ENCODE measurements around the gene TMEM181. TPM values are rescaled to one million over a fixed set of nuclear protein-coding genes. Genes with fewer than 3 reads are reported as not detected.

TMEM181 gene
- total RNA-seq, 1 donor from 2014 or later: 28.4 TPM

DNA sequence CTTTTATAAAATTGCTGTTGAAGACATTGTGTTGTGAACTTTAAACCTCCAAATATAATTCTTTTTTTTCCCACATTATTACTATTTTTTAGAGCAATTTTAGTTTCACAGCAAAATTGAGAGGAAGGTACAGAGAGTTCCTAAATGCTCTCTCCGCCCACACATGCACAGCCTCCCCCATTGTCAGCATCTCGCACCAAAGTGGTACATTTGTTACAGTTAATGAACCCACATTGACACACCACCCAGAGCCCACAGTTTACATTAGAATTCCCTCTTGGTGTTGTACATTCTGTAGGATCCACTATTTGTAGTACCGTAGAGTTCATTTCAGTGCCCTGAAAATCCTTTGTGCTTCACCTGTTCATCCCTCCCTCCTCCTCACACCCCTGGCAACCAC is 33.8 kb downstream of the TMEM181 start:
- Histone ChIP-seq H3K27ac (no peak overlapping the region), H3K36me3 (peaks cover 85% of the 10 kb centered on the region), H3K27me3 (ENCODE audit: low read depth) (no peaks in the 10 kb centered on the region), H3K9me3 (no peaks in the 10 kb centered on the region), H3K4me3 (no peak overlapping the region), H3K4me1 (no peaks in the 10 kb centered on the region)
- ATAC-seq (no peak), DNase-seq (no peak)
- intact Hi-C loops (cut with DNase I): no loop called here
- TF ChIP-seq, protein P1, sequence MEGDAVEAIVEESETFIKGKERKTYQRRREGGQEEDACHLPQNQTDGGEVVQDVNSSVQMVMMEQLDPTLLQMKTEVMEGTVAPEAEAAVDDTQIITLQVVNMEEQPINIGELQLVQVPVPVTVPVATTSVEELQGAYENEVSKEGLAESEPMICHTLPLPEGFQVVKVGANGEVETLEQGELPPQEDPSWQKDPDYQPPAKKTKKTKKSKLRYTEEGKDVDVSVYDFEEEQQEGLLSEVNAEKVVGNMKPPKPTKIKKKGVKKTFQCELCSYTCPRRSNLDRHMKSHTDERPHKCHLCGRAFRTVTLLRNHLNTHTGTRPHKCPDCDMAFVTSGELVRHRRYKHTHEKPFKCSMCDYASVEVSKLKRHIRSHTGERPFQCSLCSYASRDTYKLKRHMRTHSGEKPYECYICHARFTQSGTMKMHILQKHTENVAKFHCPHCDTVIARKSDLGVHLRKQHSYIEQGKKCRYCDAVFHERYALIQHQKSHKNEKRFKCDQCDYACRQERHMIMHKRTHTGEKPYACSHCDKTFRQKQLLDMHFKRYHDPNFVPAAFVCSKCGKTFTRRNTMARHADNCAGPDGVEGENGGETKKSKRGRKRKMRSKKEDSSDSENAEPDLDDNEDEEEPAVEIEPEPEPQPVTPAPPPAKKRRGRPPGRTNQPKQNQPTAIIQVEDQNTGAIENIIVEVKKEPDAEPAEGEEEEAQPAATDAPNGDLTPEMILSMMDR (IDR thresholded peaks at IDR 0.05): no peak

DNA sequence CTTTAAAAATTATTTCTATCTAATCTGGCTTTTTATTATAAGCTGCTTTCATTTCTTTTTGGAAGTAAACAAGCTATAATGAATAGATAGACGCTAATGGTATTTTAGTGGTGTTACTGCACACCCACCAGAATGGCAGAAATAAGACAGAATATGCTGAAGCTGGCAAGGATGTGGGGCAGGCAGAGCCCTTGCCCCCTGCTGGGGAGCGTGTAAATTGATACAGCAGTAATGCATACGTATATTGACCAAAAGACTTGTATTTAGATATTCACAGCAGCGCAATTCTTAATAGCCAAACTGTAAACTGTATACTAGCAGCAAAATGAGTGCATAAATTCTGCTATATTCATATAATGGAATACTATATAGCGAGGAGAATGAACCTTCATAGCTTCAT is 35.3 kb downstream of the TMEM181 start:
- Histone ChIP-seq H3K9me3 (no peaks in the 10 kb centered on the region), H3K27me3 (ENCODE audit: low read depth) (no peaks in the 10 kb centered on the region), H3K4me1 (no peaks in the 10 kb centered on the region), H3K27ac (no peak overlapping the region), H3K36me3 (peaks cover 82% of the 10 kb centered on the region), H3K4me3 (no peak overlapping the region)
- ATAC-seq (no peak), DNase-seq (no peak)
- intact Hi-C loops (cut with DNase I): no loop called here
- TF ChIP-seq, protein P1 (IDR thresholded peaks at IDR 0.05): peak; percentile 18

DNA sequence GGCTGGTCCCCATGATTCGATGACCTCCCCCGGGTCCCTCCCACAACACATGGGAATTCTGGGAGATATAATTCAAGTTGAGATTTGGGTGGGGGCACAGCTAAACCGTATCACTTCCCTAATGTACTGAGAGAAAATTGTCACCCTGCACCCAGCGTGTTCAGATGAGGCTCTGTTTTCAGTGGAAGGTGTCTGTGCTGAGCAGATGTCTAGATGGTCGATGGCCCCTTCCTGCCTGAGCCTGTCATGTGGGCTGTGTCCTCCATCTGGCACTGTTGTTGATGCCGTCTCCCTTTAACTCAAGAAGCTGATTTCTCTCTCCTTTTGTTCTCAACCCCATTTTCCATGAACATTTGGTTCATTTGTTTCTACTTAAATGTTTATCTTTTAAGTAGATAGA is 37.0 kb downstream of the TMEM181 start:
- no peak for DNase-seq
- intact Hi-C loops (cut with DNase I): no loop called here
- no peaks in the 10 kb centered on the region for H3K4me1 ChIP-seq
- no peak overlapping the region for H3K27ac ChIP-seq
- TF ChIP-seq, protein P1 (IDR thresholded peaks at IDR 0.05): no peak
- no peak overlapping the region for H3K4me3 ChIP-seq
- H3K27me3 ChIP-seq (ENCODE audit: low read depth): no peaks in the 10 kb centered on the region
- no peak for ATAC-seq
- H3K9me3 ChIP-seq: no peaks in the 10 kb centered on the region
- H3K36me3 ChIP-seq: peaks cover 81% of the 10 kb centered on the region

DNA sequence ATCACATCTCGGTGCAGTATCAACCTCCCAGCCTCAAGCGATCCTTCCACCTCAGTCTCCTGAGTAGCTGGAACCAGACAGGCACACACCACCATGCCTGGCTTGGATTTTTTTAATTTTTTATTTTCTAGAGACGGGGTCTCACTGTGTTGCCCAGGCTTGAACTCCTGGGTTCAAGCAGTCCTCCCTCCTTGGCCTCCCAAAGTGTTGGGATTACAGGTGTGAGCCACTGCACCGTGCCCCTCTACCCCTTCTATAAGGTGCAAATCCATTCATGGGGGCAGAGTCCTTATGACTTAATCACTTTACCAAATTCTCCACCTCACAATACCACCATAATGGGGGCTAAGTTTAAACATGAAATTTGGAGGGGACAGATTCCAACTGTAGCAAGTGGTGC is 37.7 kb downstream of the TMEM181 start:
- intact Hi-C loops (cut with DNase I): no loop called here
- no peaks in the 10 kb centered on the region for H3K4me1 ChIP-seq
- TF ChIP-seq, protein P1 (IDR thresholded peaks at IDR 0.05): no peak
- H3K27ac ChIP-seq: no peak overlapping the region
- peaks cover 76% of the 10 kb centered on the region for H3K36me3 ChIP-seq
- no peaks in the 10 kb centered on the region for H3K27me3 ChIP-seq (ENCODE audit: low read depth)
- no peak overlapping the region for H3K4me3 ChIP-seq
- no peaks in the 10 kb centered on the region for H3K9me3 ChIP-seq
- no peak for ATAC-seq
- no peak for DNase-seq

DNA sequence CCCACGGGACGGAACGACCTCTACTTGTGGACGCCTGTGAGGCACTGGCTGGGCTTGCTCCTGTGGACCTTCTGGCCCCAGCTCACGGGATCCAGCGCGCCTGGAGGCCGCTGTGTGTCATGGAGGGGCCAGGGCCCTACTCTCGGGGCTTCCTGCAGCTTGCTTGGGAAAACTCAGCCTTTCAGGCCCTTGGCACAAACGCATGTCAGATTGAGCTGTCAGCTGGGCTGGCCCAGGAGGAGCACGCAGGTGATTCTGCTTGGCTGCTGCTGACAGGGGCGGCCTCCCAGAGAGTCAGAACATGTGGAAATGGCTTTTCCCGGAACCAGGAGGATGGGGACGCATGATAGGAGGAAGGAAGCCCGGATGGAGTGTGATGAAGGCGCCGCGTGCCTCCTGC is 39.7 kb downstream of the TMEM181 start:
- ATAC-seq: peak in 1 of 2 donors; percentile 14
- no peak overlapping the region for H3K27ac ChIP-seq
- no peaks in the 10 kb centered on the region for H3K4me1 ChIP-seq
- TF ChIP-seq, protein P1 (IDR thresholded peaks at IDR 0.05): no peak
- peaks cover 66% of the 10 kb centered on the region for H3K36me3 ChIP-seq
- DNase-seq: no peak
- no peaks in the 10 kb centered on the region for H3K27me3 ChIP-seq (ENCODE audit: low read depth)
- H3K9me3 ChIP-seq: no peaks in the 10 kb centered on the region
- intact Hi-C loops (cut with DNase I): no loop called here
- no peak overlapping the region for H3K4me3 ChIP-seq

Data from lower lobe of right lung (tissue), 2 donors.